NCI-H82 treated with DMSO at 0.1 percent for 48 hours (cell line): ENCODE results near the gene DNTT.
A peak's percentile ranks its signal among the peaks of the same experiment; 100 is the strongest.

Source experiments
- DNase-seq: peaks from one replicate; lab custom pipeline; 2025; ENCODE audit not compliant: unreplicated experiment; lab: John Stamatoyannopoulos, UW

The DNTT gene

GRCh38 chr10:96341219-96342182 lies 37.3 kb downstream of the DNTT start:
- no peak for DNase-seq

DNA sequence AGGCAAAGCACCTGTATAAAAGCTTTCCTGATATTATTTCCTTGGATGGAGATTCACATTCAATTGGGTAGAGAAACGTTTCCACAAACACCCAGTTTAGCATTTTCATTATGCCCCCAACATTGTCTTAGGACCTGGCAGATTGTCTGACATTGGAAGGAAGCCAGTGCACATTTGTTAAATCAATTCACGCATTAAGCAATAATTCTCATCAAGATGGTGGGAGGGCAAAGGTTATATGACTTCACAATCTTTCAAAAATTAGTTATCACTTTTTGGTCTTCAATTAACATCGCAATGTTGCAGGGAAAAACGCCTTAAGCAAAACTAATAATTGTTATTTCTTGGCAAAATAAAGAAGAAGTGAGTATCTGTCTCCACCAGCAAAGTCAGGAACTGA lies 38.2 kb downstream of the DNTT start:
- no peak for DNase-seq

DNA sequence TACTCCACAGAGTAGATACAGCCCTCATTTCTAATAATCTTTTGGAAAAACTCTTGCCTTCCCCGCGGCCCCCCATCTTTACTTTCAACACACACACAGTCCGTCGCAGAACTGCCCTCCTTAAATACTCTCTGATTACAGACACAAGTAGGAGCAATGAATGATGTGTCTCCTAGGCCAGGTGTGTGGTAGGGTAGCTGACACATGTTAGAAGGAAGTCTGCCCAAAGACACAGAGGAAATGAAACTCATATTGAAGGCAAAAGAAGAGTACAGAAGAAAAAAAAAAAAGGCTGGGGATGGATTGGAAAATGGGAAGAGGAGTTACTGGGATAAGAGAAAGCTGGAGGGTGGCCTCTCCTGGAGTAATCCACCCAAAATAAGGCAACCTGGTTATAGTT lies 39.9 kb downstream of the DNTT start:
- DNase-seq: no peak

DNA sequence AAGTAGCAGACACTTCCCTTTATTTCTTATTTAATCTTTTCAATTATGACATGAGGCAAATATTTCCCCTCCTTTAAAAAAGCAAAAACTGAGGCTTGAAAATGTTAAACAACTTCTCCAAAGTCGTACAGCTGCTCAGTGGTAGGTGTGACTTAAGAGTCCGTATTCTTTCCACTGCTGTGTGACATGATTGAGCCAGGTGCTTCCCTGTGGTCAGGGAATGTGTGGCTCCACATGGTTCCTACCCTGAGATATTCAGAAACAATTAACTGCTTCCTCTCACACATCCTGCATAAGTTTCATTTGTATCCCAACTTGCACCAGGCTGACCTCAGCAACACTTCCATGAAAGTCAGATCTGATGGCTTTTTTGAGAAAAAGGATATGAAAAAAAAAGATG lies 41.0 kb downstream of the DNTT start:
- DNase-seq: no peak

DNA sequence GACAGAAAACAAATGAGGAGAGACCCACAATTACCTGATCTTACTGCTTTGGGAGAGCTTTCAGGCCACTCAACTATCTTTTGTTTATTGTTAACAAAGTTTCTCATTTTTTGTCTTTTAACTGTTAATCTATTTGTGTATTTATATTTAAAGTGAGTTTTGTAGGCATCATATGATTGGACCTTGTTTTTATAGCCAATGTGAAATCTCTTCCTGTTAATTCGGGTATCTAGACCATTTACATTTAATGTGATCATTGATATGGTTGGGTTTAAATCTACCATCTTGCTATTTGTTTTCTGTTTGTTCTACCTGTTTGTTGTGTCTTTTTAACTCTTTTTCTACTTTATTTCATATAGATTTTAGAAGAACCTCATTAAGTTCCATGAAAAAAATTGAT lies 42.1 kb downstream of the DNTT start:
- no peak for DNase-seq

- no peak for DNase-seq
Observed at GRCh38 chr10:96352027-96352426, 47.8 kb downstream of the DNTT start.

DNA sequence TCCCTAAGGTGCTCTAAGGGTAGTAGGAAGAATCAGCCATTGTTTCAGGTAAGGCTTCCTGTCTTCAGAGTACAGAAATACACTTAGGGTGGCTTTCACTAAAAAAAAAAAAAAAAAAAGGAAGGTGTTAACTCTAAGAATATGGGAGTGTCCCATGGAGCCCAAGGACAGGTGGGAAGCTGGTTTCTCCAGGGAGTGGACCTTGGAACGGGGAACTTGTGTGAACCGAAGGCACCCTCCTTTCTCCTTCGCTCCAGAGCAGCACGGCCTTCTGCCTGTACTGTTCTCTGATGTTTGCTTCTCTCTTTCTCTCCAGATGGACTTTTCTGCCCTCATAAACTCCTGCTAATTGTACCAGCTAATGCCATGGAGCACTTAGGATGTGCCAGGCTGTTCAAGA lies 48.3 kb downstream of the DNTT start:
- no peak for DNase-seq

- no peak for DNase-seq
Observed at GRCh38 chr10:96357038-96357620, 52.9 kb downstream of the DNTT start.

GRCh38 chr10:96358851-96359540 lies 54.8 kb downstream of the DNTT start, which contains the start of gene OPALIN:
OPALIN (minus strand) TSS chr10:96359002; CDS start chr10:96358896, 106 bp downstream.
- DNase-seq: no peak

DNA sequence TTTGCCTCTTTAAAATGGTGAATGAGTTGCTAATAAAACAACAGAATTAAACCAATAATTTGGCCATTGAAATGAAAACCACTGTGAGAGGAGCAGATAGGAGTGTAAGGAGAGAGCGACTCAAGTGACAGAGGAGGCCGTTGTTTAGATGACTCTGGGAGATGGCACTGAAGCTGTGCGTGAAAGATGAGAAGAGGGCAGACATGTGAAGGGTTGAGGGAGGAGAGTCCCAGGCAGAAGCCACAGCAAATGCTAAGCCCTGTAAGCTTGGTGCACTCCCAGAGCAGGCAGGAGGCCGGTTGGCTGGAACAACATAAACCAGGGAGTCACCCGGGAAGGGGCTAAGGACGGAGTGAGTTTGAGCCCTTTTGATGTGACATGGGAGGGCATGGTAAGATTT lies 55.4 kb downstream of the DNTT start:
- no peak for DNase-seq

DNA sequence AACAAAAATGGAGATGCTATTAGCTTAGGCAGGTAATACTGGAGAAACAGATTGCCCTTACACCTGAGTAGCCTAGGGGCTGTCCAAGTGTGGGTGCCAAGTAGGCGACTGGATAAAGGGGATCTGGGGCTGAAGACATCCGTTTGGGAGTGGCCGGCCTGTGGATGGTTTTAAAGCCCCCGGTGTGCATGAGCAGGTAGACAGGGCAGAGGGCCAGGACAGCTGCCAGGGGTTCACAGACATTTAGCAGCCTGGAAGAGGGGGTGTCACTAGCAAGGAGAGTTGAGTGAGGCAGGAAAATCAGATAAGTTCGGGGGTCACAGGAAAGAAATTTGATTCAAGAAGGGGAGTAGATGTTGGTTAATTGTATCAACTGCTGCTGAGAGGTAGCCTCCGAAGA lies 56.1 kb downstream of the DNTT start:
- DNase-seq: no peak

DNA sequence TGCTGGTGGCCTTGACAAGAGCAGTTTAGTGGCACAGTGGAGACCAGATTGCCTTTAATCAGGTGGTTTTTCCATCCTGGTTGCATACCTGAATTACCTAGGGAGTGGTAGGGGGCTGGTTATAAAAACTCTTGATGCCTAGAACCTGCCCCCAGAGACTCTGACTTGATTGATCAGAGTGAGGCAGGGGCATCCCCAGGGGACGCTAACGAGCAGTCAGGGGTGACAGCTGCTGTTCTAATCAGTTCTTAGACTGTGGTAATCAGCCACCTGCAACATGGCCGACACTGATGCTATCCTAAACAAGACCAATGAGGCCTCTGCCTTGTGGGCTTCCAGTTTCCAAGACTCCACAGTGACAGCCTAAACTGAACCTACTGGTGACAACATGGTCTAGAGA lies 56.5 kb downstream of the DNTT start:
- no peak for DNase-seq

DNA sequence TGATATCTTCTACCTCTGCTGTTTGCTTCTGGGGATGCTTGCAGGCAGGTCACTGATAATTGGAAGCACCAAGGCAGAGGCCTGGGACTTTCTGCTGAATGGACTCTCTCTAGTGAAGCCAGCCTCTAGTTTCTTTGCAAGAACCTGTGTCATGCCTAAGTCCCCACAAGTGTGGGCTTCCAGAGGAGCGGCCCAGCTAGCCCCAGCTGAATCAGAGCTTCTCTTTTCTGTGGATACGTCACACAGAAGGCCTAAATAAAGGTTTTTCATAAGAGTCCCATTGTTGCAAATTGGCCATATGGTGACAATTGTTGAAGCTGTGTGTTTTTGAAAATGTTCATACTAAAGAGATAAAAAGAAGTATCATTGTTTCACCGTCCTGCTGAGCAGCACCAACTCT lies 61.3 kb downstream of the DNTT start:
- DNase-seq: no peak

DNA sequence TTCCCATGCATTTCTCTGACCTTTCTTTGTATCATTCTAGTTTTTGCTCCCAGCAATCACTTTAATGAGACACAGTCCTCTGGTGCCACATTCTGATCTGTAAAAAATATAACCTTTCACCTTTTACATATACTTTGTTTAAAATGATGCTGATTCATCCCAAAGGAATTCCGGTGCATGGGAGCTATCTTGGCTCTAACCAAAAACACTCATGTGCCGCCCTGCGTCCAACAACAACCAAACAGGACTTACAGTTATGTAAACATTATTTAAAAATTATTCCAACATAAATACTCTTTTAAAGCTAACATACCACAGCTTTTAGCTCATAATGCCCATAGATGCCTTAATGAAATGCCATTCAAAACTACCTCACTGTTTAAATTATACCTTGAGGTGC lies 62.3 kb downstream of the DNTT start:
- DNase-seq: no peak

- no peak for DNase-seq
Observed at GRCh38 chr10:96367470-96367869, 63.2 kb downstream of the DNTT start.

DNA sequence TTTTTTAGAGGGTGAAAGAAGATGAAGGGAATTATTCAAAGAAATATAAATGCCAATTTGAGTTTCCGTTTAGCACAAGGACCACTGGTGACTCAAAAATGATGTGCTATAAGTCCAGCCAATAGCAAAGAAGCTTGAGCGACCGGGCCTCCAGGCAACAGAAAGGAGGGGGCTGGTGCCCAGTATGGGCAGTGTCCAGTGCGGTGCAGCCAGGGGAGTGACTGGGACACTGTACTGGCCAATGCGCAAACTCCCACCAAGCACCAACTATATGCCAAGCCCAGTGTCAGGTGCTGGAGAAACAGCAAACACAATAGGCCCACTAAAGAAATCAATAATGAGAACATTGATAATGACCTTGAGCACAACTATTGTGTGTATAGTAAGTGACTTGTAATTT lies 64.7 kb downstream of the DNTT start:
- no peak for DNase-seq

GRCh38 chr10:96369890-96370583 lies 65.8 kb downstream of the DNTT start:
- no peak for DNase-seq

- DNase-seq: peak; percentile 3
Observed at GRCh38 chr10:96370584-96371157, 66.4 kb downstream of the DNTT start.

DNA sequence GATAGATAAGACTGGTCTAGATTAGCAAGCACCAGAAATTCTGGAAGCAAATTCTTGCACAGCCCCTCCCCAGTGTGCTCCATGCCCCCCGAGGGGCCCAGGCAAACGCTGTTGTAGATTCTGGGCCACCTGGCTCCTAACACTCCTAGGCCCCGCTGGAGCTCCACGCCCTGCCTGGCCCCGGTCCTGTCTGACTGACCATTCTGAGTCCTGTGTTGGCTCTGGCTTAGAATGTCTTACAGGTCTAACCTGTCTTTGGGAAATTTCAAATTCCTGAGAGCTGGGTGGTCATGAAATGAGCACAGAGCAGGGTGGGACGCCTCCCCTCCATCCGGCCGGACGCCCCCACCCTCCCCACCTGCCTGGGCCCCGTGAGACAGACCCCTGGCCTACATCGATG lies 67.1 kb downstream of the DNTT start:
- no peak for DNase-seq

DNA sequence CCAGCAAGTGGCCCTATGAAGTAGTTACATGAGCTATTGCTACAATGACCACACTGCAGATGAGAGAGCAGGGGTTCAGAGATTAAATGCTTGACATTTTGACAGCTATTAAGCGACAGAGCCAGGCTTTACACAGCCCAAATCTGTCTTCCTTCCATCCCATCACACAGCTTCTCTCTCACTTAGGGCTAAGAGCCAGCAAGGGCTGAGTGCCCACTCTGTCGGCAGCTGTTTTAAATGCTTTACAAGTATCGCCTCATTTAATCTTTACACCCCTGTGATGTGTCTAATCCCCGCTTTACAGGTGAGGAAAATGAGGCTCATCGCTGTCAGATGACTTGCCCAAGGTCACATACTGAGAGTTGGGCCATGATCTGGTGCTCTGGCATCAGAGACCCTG lies 69.8 kb downstream of the DNTT start:
- no peak for DNase-seq

GRCh38 chr10:96374639-96374984 lies 70.4 kb downstream of the DNTT start:
- DNase-seq: no peak
